PC-9 (cell line): ENCODE measurements around the gene ENDOV. TPM values are rescaled to one million over a fixed set of nuclear protein-coding genes. Genes with fewer than 3 reads are reported as not detected.

Source experiments
- BruUV-seq: library from RNA; stranded (reverse); fragments of 400-500 nt; replicated peaks from 2 replicates; lab custom pipeline; 2021; lab: Mats Ljungman, UMichigan
- CTCF ChIA-PET: fragments of 300-600 bp; sonication (Branson Sonifier 250); formaldehyde crosslinking; loops from one replicate; lab custom pipeline; 2022; ENCODE audit warnings: antibody characterized with exemption; lab: Charles Lee
- POLR2A ChIA-PET: fragments of 300-600 bp; sonication (Branson Sonifier 250); formaldehyde crosslinking; loops from one replicate; lab custom pipeline; 2022; ENCODE audit warnings: antibody characterized with exemption; ENCODE audit not compliant: unreplicated experiment; lab: Charles Lee
- DNase-seq, 2 experiments: peaks; one replicate each; pipeline versions ENCODE4 v3.0.0 to v3.0.0-alpha.2; 2015 to 2022; ENCODE audit warnings: mixed read lengths in 1 of 2
- H2AFZ ChIP-seq: fragments of 200-600 bp; sonication (generic); 2 replicates; pipeline ENCODE4 v1.8.1; 2017; ENCODE audit warnings: antibody characterized with exemption
- H3F3A ChIP-seq: fragments of 200-600 bp; sonication (generic); 2 replicates; pipeline ENCODE4 v1.8.1; 2017; ENCODE audit warnings: antibody characterized with exemption, mild to moderate bottlenecking, low read depth; ENCODE audit not compliant: insufficient read depth
- H3K27ac ChIP-seq: fragments of 200-600 bp; sonication (generic); 2 replicates; pipeline ENCODE4 v1.6.1; 2016; ENCODE audit warnings: mixed run types
- H3K27me3 ChIP-seq: fragments of 200-600 bp; sonication (generic); 2 replicates; pipeline ENCODE4 v1.6.1; 2016; ENCODE audit warnings: low read depth, mixed run types; ENCODE audit not compliant: insufficient read depth
- H3K36me3 ChIP-seq: fragments of 200-600 bp; sonication (generic); 2 replicates; pipeline ENCODE4 v1.6.1; 2016; ENCODE audit warnings: low read depth, mixed run types
- H3K4me1 ChIP-seq: fragments of 200-600 bp; sonication (generic); replicated peaks from 2 replicates; pipeline ENCODE4 v1.6.1; 2016; ENCODE audit warnings: mixed run types; ENCODE audit not compliant: insufficient read depth
- H3K4me2 ChIP-seq: fragments of 200-600 bp; sonication (generic); 2 replicates; pipeline ENCODE4 v1.6.1; 2017; ENCODE audit warnings: mixed run types
- H3K4me3 ChIP-seq: fragments of 200-600 bp; sonication (generic); 2 replicates; pipeline ENCODE4 v1.6.1; 2016; ENCODE audit warnings: mixed run types
- H3K79me2 ChIP-seq: fragments of 200-600 bp; sonication (generic); 2 replicates; pipeline ENCODE4 v1.6.1; 2017; ENCODE audit warnings: low read depth, mixed run types
- H3K9me2 ChIP-seq: fragments of 200-600 bp; sonication (generic); 2 replicates; pipeline ENCODE4 v1.8.1; 2017; ENCODE audit warnings: mild to moderate bottlenecking; ENCODE audit not compliant: insufficient read depth
- H3K9me3 ChIP-seq: fragments of 200-600 bp; sonication (generic); 2 replicates; pipeline ENCODE4 v1.8.1; 2016; ENCODE audit warnings: low read depth; ENCODE audit not compliant: insufficient read depth
- H4K20me1 ChIP-seq: fragments of 200-600 bp; sonication (generic); 2 replicates; pipeline ENCODE4 v1.8.1; 2017; ENCODE audit not compliant: insufficient read depth
- CTCF ChIP-seq: fragments of 200-600 bp; sonication (generic); conservative IDR thresholded peaks from 2 replicates; pipeline ENCODE4 v1.6.1; 2017; ENCODE audit warnings: mixed run types, antibody characterized with exemption, mild to moderate bottlenecking, moderate library complexity
- EZH2 ChIP-seq: fragments of 200-600 bp; sonication (generic); IDR thresholded peaks from 2 replicates; pipeline ENCODE4 v1.8.0; 2017; ENCODE audit warnings: antibody characterized with exemption, low read depth
- intact Hi-C: fragments of 100-400 bp; cut with micrococcal nuclease; formaldehyde crosslinking; loops from one replicate; pipeline ENCODE4 v1.10.0; 2022; ENCODE audit not compliant: unreplicated experiment
- total RNA-seq: library from RNA; stranded (reverse); gene quantifications from 2 replicates; pipeline ENCODE4 v1.2.3, GENCODE V29; 2021

Gene ENDOV
- total RNA-seq, 1 experiment from 2014 or later = 50.3 TPM

GRCh38 chr17:80468781-80469493 lies 54.0 kb downstream of the ENDOV start:
- no peak for TF ChIP-seq EZH2
- no peak for TF ChIP-seq CTCF
- H4K20me1 ChIP-seq = no peaks in the 10 kb centered on the region
- no peaks in the 10 kb centered on the region for H3K9me2 ChIP-seq
- ChIA-PET CTCF (no interaction called here), POLR2A (no interaction called here)
- no peak overlapping the region for H2AFZ ChIP-seq
- no peaks in the 10 kb centered on the region for H3K4me1 ChIP-seq
- H3K27ac ChIP-seq = no peak overlapping the region
- BruUV-seq = no TSS peak
- H3K9me3 ChIP-seq = no peaks in the 10 kb centered on the region
- H3F3A ChIP-seq = no peaks in the 10 kb centered on the region
- no peaks in the 10 kb centered on the region for H3K27me3 ChIP-seq
- intact Hi-C loops = no loop called here
- no peaks in the 10 kb centered on the region for H3K36me3 ChIP-seq
- no peak overlapping the region for H3K4me2 ChIP-seq
- no peaks in the 10 kb centered on the region for H3K79me2 ChIP-seq
- H3K4me3 ChIP-seq = no peak overlapping the region
- DNase-seq = no peak

DNA sequence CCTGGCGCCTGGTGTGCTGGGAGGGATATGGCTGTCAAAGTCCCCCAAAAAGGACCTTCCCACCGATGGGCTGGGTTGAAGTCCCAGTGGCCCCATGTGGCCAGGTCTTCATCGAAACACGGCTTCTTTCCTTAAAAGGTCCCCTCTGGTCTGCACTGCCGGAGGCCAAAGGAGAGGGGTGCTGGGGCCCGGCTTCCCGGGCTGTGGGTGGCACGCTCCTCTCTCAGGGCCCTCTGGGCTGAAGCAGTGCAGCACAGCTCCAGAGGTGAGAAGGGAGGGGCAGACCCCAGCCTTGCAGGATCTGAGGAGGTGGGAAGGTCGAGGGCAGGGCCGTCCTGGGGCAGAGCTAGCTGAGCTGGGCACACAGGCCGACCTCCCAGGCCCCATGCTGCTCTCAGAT lies 54.7 kb downstream of the ENDOV start:
- Histone ChIP-seq H4K20me1 (no peaks in the 10 kb centered on the region), H3F3A (no peaks in the 10 kb centered on the region), H3K36me3 (no peaks in the 10 kb centered on the region), H3K27me3 (no peaks in the 10 kb centered on the region), H3K4me3 (no peak overlapping the region), H3K27ac (no peak overlapping the region), H3K9me3 (no peaks in the 10 kb centered on the region), H3K9me2 (no peaks in the 10 kb centered on the region), H3K4me1 (0 out of 2 replicates have a peak, but pooled peaks cover under 1% of the 10 kb centered on the region), H2AFZ (no peak overlapping the region), H3K4me2 (no peak overlapping the region), H3K79me2 (no peaks in the 10 kb centered on the region)
- ChIA-PET POLR2A (no interaction called here), CTCF (no interaction called here)
- BruUV-seq = no TSS peak
- TF ChIP-seq CTCF (no peak), EZH2 (no peak)
- DNase-seq = no peak
- intact Hi-C loops = no loop called here

DNA sequence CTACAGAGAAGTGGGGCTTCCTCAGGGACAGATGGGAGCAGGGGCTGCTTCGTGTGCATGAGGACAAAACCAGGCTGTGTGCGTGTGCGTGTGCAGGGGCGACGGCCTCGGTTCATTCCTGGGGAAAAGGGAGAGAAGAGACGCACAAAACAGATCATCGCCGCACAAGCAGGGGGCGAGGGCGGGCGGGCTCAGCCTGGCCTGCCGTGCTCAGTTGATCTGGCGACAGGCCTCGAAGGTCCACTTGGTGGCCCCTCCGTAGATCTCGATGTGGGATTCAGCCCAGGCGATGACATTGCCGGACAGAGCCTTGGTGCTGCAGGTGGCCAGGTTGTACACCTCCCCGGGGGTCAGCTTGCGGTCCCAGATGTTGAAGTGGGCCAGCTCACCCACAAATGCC lies 55.6 kb downstream of the ENDOV start:
- CTCF ChIA-PET = no interaction called here

More for the DNA sequence above, 55.6 kb downstream of the ENDOV start:
- no peaks in the 10 kb centered on the region for H3K9me2 ChIP-seq
- H3K27me3 ChIP-seq = peaks cover 8% of the 10 kb centered on the region; the same call in 1 of the 2 replicates
- DNase-seq = no peak
- intact Hi-C loops = no loop called here
- BruUV-seq = no TSS peak
- H3K4me3 ChIP-seq = no peak overlapping the region
- no peaks in the 10 kb centered on the region for H3K79me2 ChIP-seq
- H3K9me3 ChIP-seq = no peaks in the 10 kb centered on the region
- no peak for TF ChIP-seq EZH2
- no peak for TF ChIP-seq CTCF
- no peaks in the 10 kb centered on the region for H4K20me1 ChIP-seq
- H3F3A ChIP-seq = no peaks in the 10 kb centered on the region
- no peak overlapping the region for H3K27ac ChIP-seq
- POLR2A ChIA-PET = no interaction called here
- no peak overlapping the region for H3K4me2 ChIP-seq
- no peaks in the 10 kb centered on the region for H3K36me3 ChIP-seq
- H2AFZ ChIP-seq = no peak overlapping the region
- 0 out of 2 replicates have a peak, but pooled peaks cover 9% of the 10 kb centered on the region for H3K4me1 ChIP-seq
